Caco-2 (cell line): ENCODE data around the gene ZC3H12A. TPM values are rescaled to one million over a fixed set of nuclear protein-coding genes. Genes with fewer than 3 reads are reported as not detected.

Experiments used
- BruUV-seq: library from RNA; stranded (reverse); fragments of 400-500 nt; replicated peaks from 2 replicates; lab custom pipeline; 2021; lab: Mats Ljungman, UMichigan
- CTCF ChIA-PET: fragments of 300-600 bp; sonication (Branson Sonifier 250); formaldehyde crosslinking; loops from one replicate; lab custom pipeline; 2022; ENCODE audit warnings: antibody characterized with exemption; lab: Charles Lee
- POLR2A ChIA-PET: fragments of 300-600 bp; sonication (Branson Sonifier 250); formaldehyde crosslinking; loops from one replicate; lab custom pipeline; 2022; ENCODE audit warnings: antibody characterized with exemption; lab: Charles Lee
- DNase-seq, 2 experiments: peaks; one replicate each; pipeline versions ENCODE4 v3.0.0 to v3.0.0-alpha.2; 2020 to 2022
- H3K27me3 ChIP-seq: replicated peaks from 2 replicates; pipeline ENCODE4 v1.6.0; 2011; ENCODE audit warnings: low read length; ENCODE audit not compliant: control insufficient read depth, insufficient read depth
- H3K36me3 ChIP-seq: 2 replicates; pipeline ENCODE4 v1.5.1; 2011; ENCODE audit warnings: low read length; ENCODE audit not compliant: control insufficient read depth, insufficient read depth
- H3K4me1 ChIP-seq: fragments of 250-450 bp; sonication (Bioruptor Pico); 2 replicates; pipeline ENCODE4 v1.5.1; 2020; ENCODE audit warnings: mild to moderate bottlenecking
- H3K4me3 ChIP-seq: 2 replicates; pipeline ENCODE4 v1.5.1; 2011; ENCODE audit warnings: low read depth, mild to moderate bottlenecking, control low read depth, low read length
- H3K9me3 ChIP-seq: fragments of 250-450 bp; sonication (Bioruptor Pico); 2 replicates; pipeline ENCODE4 v1.5.1; 2020; ENCODE audit warnings: mild to moderate bottlenecking, moderate library complexity
- H3K27ac Mint-ChIP-seq: one replicate; pipeline ENCODE4 v1.8.0; 2022; ENCODE audit warnings: mixed read lengths; ENCODE audit not compliant: unreplicated experiment
- H3K27me3 Mint-ChIP-seq: one replicate; pipeline ENCODE4 v1.8.0; 2022; ENCODE audit warnings: mixed read lengths; ENCODE audit not compliant: insufficient read depth, unreplicated experiment
- H3K36me3 Mint-ChIP-seq: one replicate; pipeline ENCODE4 v1.8.0; 2022; ENCODE audit warnings: mild to moderate bottlenecking, mixed read lengths; ENCODE audit not compliant: insufficient read depth, unreplicated experiment
- H3K4me1 Mint-ChIP-seq: one replicate; pipeline ENCODE4 v1.8.0; 2022; ENCODE audit warnings: low read depth, mixed read lengths; ENCODE audit not compliant: unreplicated experiment
- H3K4me3 Mint-ChIP-seq: one replicate; pipeline ENCODE4 v1.8.0; 2022; ENCODE audit warnings: mild to moderate bottlenecking, moderate library complexity, mixed read lengths; ENCODE audit not compliant: unreplicated experiment
- H3K9me3 Mint-ChIP-seq: one replicate; pipeline ENCODE4 v1.8.0; 2022; ENCODE audit warnings: mixed read lengths; ENCODE audit not compliant: unreplicated experiment
- CTCF ChIP-seq, 2 experiments: fragments of 200-600 bp in 1 of 2; IDR thresholded peaks; 1 replicate in 1 of 2; 2 replicates in 1 of 2; pipeline versions ENCODE4 v1.5.1 to v1.8.0; 2011 to 2022; ENCODE audit warnings: antibody characterized with exemption in 1 of 2, control low read depth in 1 of 2, inconsistent platforms in 1 of 2, low read depth in 1 of 2, low read length in 1 of 2, mild to moderate bottlenecking in 1 of 2, moderate library complexity in 1 of 2; ENCODE audit not compliant: insufficient read depth in 1 of 2, severe bottlenecking in 1 of 2, unreplicated experiment in 1 of 2
- intact Hi-C: fragments of 100-400 bp; cut with micrococcal nuclease; formaldehyde crosslinking; loops from one replicate; pipeline ENCODE4 v1.10.0; 2022; ENCODE audit not compliant: unreplicated experiment
- total RNA-seq: library from RNA; stranded (reverse); gene quantifications from 2 replicates; pipeline ENCODE4 v1.2.3, GENCODE V29; 2022

Gene ZC3H12A
- total RNA-seq, 1 experiment from 2014 or later, result 4.7 TPM

GRCh38 chr1:37448185-37448584, 26.2 kb upstream of the ZC3H12A start:
- Histone ChIP-seq H3K4me3 (no peak overlapping the region), H3K9me3 (no peaks in the 10 kb centered on the region), H3K27me3 (no peaks in the 10 kb centered on the region), H3K36me3 (no peaks in the 10 kb centered on the region), H3K4me1 (no peaks in the 10 kb centered on the region)
- ChIA-PET POLR2A (no interaction called here), CTCF (no interaction called here)
- intact Hi-C loops, result no loop called here
- DNase-seq, result no peak
- no peak for TF ChIP-seq CTCF (IDR thresholded peaks at IDR 0.05; ENCODE audit: insufficient read depth in 1 of 2, low read depth in 1 of 2, low read length in 1 of 2, severe bottlenecking in 1 of 2, unreplicated experiment in 1 of 2)
- no peak overlapping the region for H3K27ac Mint-ChIP-seq
- BruUV-seq, result no TSS peak
- no peak overlapping the region for H3K4me3 Mint-ChIP-seq
- H3K9me3 Mint-ChIP-seq, result no peaks in the 10 kb centered on the region
- H3K4me1 Mint-ChIP-seq, result no peaks in the 10 kb centered on the region
- H3K36me3 Mint-ChIP-seq, result no peaks in the 10 kb centered on the region
- H3K27me3 Mint-ChIP-seq, result peaks cover 12% of the 10 kb centered on the region

- Histone ChIP-seq H3K4me3 (no peak overlapping the region), H3K4me1 (no peaks in the 10 kb centered on the region), H3K36me3 (no peaks in the 10 kb centered on the region), H3K27me3 (no peaks in the 10 kb centered on the region), H3K9me3 (no peaks in the 10 kb centered on the region)
- H3K9me3 Mint-ChIP-seq, result no peaks in the 10 kb centered on the region
- H3K36me3 Mint-ChIP-seq, result no peaks in the 10 kb centered on the region
- no peak overlapping the region for H3K4me3 Mint-ChIP-seq
- DNase-seq, result no peak
- H3K27ac Mint-ChIP-seq, result no peak overlapping the region
- intact Hi-C loops, result no loop called here
- no TSS peak for BruUV-seq
- ChIA-PET CTCF (no interaction called here), POLR2A (no interaction called here)
- TF ChIP-seq CTCF (IDR thresholded peaks at IDR 0.05; ENCODE audit: insufficient read depth in 1 of 2, low read depth in 1 of 2, low read length in 1 of 2, severe bottlenecking in 1 of 2, unreplicated experiment in 1 of 2), result no peak
- H3K27me3 Mint-ChIP-seq, result peaks cover 12% of the 10 kb centered on the region
- H3K4me1 Mint-ChIP-seq, result no peaks in the 10 kb centered on the region
Observed at GRCh38 chr1:37448691-37449417, 25.5 kb upstream of the ZC3H12A start.

GRCh38 chr1:37449936-37450335, 24.4 kb upstream of the ZC3H12A start:
- Mint-ChIP-seq H3K9me3 (no peaks in the 10 kb centered on the region), H3K4me3 (no peak overlapping the region), H3K27me3 (peaks cover 12% of the 10 kb centered on the region), H3K36me3 (no peaks in the 10 kb centered on the region), H3K27ac (no peak overlapping the region), H3K4me1 (no peaks in the 10 kb centered on the region)
- no peaks in the 10 kb centered on the region for H3K9me3 ChIP-seq
- no peak for TF ChIP-seq CTCF (IDR thresholded peaks at IDR 0.05; ENCODE audit: insufficient read depth in 1 of 2, low read depth in 1 of 2, low read length in 1 of 2, severe bottlenecking in 1 of 2, unreplicated experiment in 1 of 2)
- ChIA-PET POLR2A (no interaction called here), CTCF (no interaction called here)
- H3K4me1 ChIP-seq, result no peaks in the 10 kb centered on the region
- no TSS peak for BruUV-seq
- no peaks in the 10 kb centered on the region for H3K36me3 ChIP-seq
- DNase-seq, result no peak
- intact Hi-C loops, result no loop called here
- no peaks in the 10 kb centered on the region for H3K27me3 ChIP-seq
- no peak overlapping the region for H3K4me3 ChIP-seq
